ENCODE results near the gene KCNK6.

DNA sequence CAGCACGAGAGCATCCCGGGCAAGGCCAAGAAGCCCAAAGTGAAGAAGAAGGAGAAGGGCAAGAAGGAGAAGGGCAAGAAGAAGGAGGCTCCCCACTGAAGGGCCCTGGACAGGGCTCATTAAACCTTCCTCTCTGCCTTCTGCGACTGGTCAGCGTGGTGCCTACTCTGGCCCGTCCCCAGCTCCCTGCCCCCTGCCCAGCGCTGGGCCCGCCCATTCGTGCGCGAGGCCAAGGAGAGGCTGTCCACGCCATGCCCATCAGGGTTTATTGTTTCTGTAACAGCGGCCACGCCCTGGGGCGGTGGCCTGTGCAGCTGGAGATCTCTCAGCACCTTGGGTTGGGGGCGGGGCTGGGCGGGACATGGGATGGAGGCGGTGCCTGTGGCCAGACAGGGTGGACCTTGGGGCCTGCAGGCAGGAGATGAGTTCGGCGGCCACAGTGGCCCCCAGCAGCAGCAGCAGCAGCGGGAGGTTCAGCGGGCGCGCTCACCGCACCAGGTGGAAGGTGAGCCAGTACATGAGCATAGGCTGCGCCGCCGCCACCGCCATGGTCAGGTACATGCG lies 14.7 kb upstream of the KCNK6 start:
- TF ChIP-seq, protein P1, sequence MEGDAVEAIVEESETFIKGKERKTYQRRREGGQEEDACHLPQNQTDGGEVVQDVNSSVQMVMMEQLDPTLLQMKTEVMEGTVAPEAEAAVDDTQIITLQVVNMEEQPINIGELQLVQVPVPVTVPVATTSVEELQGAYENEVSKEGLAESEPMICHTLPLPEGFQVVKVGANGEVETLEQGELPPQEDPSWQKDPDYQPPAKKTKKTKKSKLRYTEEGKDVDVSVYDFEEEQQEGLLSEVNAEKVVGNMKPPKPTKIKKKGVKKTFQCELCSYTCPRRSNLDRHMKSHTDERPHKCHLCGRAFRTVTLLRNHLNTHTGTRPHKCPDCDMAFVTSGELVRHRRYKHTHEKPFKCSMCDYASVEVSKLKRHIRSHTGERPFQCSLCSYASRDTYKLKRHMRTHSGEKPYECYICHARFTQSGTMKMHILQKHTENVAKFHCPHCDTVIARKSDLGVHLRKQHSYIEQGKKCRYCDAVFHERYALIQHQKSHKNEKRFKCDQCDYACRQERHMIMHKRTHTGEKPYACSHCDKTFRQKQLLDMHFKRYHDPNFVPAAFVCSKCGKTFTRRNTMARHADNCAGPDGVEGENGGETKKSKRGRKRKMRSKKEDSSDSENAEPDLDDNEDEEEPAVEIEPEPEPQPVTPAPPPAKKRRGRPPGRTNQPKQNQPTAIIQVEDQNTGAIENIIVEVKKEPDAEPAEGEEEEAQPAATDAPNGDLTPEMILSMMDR (conservative IDR thresholded peaks at IDR 0.05 in 1 of 2, IDR thresholded peaks at IDR 0.05 in 1 of 2; ENCODE audit: extremely low read depth in 1 of 2, insufficient read depth in 1 of 2, low read depth in 1 of 2, low read length in 2 of 2): no peak
- no peak for TF ChIP-seq EZH2 (IDR thresholded peaks at IDR 0.05; ENCODE audit: borderline replicate concordance, low read length)

Measured in mammary epithelial cell (primary cell).